Left kidney (tissue), 2 donors: ENCODE data around the gene OLIG2. TPM values are rescaled to one million over a fixed set of nuclear protein-coding genes. Genes with fewer than 3 reads are reported as not detected.

Experiments
- DNase-seq: peaks from one replicate; pipeline ENCODE4 v3.0.0-alpha.2; 2013
- polyA plus RNA-seq: library from polyadenylated mRNA; unstranded; fragments of 120-200 nt; gene quantifications from one replicate; pipeline ENCODE4 v1.2.1, GENCODE V29; 2013; ENCODE audit not compliant: insufficient read length

Gene OLIG2
- polyA plus RNA-seq, 1 donor = not detected

GRCh38 chr21:33033094-33033951 lies 7.6 kb downstream of the OLIG2 start:
- no peak for DNase-seq

DNA sequence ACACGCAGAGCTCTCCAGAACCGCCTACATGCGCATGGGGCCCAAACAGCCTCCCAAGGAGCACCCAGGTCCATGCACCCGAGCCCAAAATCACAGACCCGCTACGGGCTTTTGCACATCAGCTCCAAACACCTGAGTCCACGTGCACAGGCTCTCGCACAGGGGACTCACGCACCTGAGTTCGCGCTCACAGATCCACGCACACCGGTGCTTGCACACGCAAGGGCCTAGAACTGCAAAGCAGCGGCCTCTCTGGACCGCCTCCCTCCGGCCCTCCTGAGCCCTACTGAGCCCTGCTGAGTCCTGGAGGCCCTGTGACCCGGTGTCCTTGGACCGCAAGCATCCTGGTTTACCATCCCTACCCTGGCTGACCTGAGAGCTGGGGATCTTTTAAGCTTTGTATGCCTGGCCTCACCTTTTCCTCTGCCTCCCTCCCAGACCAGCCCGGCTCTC lies 8.3 kb downstream of the OLIG2 start:
- no peak for DNase-seq

GRCh38 chr21:33035147-33035546 lies 9.4 kb downstream of the OLIG2 start:
- DNase-seq = no peak

GRCh38 chr21:33036430-33037162 lies 10.9 kb downstream of the OLIG2 start:
- DNase-seq = no peak

- no peak for DNase-seq
Measured at GRCh38 chr21:33037501-33037900, 11.8 kb downstream of the OLIG2 start.

DNA sequence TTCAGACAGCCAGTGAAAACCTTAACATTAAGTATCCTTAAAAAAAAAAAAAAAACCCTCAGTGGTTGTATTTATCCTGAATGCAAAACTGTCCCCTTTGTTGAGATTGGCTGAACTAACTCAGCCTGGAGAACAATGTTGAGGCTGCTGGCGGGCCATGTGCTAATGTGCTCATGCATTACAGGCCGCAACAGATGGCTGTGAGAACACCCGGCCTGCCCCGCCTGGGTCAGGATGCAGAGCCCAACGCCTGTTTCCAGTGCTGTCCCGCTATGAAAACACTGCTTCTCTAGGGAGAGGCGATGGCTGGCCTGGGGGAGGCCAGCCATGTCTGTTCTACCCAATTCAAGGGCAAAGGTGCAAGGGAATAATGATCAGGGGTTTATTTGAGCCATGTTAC lies 13.8 kb downstream of the OLIG2 start:
- DNase-seq = no peak

GRCh38 chr21:33040215-33040614 lies 14.5 kb downstream of the OLIG2 start:
- DNase-seq = no peak

GRCh38 chr21:33041981-33042380 lies 16.2 kb downstream of the OLIG2 start:
- DNase-seq = no peak

DNA sequence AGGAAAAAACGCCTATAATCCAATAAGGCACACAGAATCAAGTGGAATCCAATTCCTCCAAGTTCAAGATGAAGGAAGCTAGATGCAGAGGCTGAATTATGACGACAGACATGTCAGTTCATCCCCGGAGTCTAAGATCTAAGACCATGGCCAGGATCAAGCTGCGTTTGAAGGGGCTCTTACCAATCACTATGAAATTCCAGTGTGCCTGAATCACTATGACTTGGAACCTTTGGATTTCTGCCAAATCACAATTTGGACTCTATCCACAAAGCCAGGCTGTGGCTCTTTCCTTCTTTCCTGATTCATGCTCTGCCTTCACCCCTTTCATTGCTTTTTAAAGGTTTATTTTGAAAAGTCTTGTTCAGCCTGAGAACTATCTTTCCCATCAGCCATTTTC lies 17.1 kb downstream of the OLIG2 start:
- no peak for DNase-seq

DNA sequence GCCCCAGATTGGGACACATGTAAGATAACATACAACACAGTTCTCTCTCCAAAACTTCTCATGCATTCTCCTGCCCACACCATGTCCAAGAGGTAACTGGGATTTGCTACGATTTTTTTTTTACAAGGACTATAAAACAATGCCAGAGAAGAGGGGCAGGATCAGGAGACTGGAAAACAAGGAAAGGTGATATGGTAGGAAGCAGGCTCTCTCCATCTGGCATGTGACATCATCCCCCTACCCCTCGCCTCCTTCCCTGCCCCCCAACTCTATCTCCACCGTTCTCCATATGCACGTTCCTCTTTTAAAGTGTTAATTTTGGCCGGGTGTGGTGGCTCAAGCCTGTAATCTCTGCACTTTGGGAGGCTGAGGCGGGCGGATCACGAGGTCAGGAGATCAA lies 20.7 kb downstream of the OLIG2 start:
- no peak for DNase-seq

DNA sequence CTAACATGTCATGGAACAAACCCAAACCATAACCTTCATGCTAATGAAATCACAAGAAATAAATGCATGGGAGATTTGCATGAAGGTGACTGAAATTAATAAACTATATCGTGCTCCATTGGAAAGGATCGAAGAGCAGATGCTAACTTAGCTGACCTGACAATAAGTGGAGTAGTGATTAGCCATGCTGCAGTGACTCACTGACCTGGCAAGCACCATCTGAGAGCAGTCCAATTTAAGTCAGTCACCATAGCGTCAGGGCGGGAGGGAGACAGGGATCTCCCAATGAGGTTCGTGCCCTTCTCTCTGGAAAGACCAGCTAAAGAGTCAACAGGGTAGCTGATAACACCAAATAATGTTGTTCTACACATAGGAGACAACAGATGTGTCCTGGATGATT lies 21.5 kb downstream of the OLIG2 start:
- DNase-seq = no peak

- no peak for DNase-seq
Measured at GRCh38 chr21:33051925-33052324, 26.2 kb downstream of the OLIG2 start.

DNA sequence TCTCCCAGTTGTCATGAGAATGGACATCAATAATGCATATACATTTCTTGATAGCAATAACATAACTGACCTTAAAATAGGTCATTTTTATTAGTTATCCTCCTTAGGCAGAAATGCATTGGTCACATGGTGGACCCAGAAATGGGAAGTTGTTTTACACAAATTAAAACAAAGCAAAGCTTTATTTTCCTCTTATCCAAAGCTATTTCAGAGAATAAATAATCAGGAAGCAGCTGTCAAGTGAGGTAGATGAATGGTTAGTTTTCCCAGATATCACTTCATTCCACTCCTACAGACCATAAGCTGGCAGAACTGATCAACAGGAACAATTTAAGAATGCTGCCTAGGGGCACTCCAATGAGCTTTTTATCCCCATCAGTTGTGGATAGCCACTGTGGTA lies 28.2 kb downstream of the OLIG2 start:
- no peak for DNase-seq

GRCh38 chr21:33055991-33056390 lies 30.3 kb downstream of the OLIG2 start:
- no peak for DNase-seq

GRCh38 chr21:33057385-33057940 lies 31.7 kb downstream of the OLIG2 start:
- no peak for DNase-seq

GRCh38 chr21:33058527-33058926 lies 32.8 kb downstream of the OLIG2 start:
- DNase-seq = no peak

- DNase-seq = no peak
Measured at GRCh38 chr21:33058957-33059356, 33.2 kb downstream of the OLIG2 start.

DNA sequence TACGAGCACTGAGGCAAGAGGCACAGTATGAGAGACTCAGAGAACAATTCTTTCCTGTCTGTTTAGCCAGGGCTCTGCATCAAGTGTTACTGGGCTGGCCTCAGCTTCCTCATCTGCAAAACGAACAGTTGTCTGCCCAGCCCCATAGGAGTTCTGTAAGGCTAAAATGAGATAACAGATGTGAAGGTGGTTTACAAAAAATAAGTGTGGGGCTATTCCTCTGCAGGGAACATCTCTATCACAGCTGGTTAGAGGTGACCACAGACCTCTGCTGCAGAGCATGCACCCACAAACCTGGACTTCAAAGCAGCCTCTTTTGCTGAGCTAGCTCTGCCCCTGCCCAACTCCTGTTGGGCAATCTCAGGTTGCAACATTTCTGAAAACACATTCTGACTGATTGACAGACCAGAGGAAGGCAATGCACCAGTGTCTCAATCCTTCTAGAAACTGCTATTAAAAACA lies 33.7 kb downstream of the OLIG2 start:
- DNase-seq = no peak

- no peak for DNase-seq
Measured at GRCh38 chr21:33061233-33061632, 35.5 kb downstream of the OLIG2 start.

- DNase-seq = no peak
Measured at GRCh38 chr21:33063375-33063883, 37.7 kb downstream of the OLIG2 start.

- DNase-seq = no peak
Measured at GRCh38 chr21:33063907-33064622, 38.3 kb downstream of the OLIG2 start.
